ENCODE results near the gene MSRB3. TPM values are rescaled to one million over a fixed set of nuclear protein-coding genes. Genes with fewer than 3 reads are reported as not detected.

The MSRB3 gene
- total RNA-seq, 5 donors from 2014 or later (not counting 1 experiment from before 2014, with no cell fraction given): 0.22 to 0.90 (median 0.56) TPM

DNA sequence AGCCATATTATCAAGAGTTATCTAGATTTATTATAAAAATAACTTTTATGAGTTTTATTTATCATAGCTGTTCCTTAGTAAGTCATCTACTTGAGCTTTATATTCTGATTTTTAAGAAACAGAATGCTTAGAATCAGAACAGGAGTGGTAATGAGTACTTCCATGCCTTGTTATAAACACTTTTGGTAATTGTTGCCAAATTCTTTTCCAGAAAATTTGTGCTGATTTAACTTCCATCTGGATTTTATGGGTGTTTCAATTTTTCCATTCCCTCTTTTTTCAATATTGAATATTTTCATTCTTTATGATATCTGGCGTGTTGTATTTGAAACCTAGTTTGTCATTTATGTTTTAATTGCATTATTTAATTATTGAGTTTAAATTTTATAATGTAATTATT, 131.2 kb downstream of the MSRB3 start:
- Histone ChIP-seq H3K9me3 (no peaks in the 10 kb centered on the region), H3K27me3 (replicated peaks in 1 of 2; ENCODE audit: control insufficient read depth in 2 of 2, extremely low read depth in 1 of 2, insufficient read depth in 2 of 2, low read length in 1 of 2) (no peaks in the 10 kb centered on the region), H3K4me3 (ENCODE audit: control insufficient read depth in 1 of 2, extremely low read depth in 1 of 2, low read length in 1 of 2) (no peak overlapping the region), H3K4me1 (ENCODE audit: control insufficient read depth in 1 of 2, extremely low read depth in 1 of 2, insufficient read depth in 2 of 2, low read length in 2 of 2) (no peaks in the 10 kb centered on the region), H3K36me3 (ENCODE audit: control insufficient read depth in 2 of 2, extremely low read depth in 1 of 2, insufficient read depth in 1 of 2, low read length in 1 of 2) (no peaks in the 10 kb centered on the region), H3K27ac (ENCODE audit: low read length) (no peak overlapping the region)
- H3K36me3 Mint-ChIP-seq: no peaks in the 10 kb centered on the region
- no peaks in the 10 kb centered on the region for H3K4me1 Mint-ChIP-seq
- WGBS (ENCODE audit: insufficient coverage): no CpG with 5 or more reads among the region's 1 CpG
- DNase-seq (no peak), ATAC-seq (replicated peaks in 1 of 4) (no peak)
- ChIA-PET POLR2A (no interaction called here), CTCF (no interaction called here)
- no peak overlapping the region for H3K4me3 Mint-ChIP-seq
- H3K27ac Mint-ChIP-seq: no peak overlapping the region
- peaks cover 0 to 3% (median 0%) of the 10 kb centered on the region in 3 donors for H3K9me3 Mint-ChIP-seq
- H3K27me3 Mint-ChIP-seq: no peaks in the 10 kb centered on the region

DNA sequence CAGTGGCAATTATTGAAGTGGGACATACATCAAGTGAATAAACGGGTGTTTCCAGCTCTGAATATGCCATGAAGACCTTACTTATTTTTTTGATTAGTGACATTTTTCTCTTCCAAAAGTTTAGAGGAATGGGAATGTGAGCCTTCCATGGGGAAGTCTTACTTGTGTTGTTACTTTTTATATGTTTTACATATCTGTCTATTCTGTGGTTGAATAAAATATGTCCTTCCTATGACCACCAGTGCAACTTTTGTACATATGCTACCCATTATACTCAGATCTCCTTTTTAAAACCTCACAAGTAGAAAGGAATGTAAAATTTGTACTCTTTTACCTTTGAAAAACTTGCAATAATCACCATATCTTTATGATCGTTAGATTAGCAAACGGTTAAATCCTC, 132.7 kb downstream of the MSRB3 start:
- ChIA-PET POLR2A (no interaction called here), CTCF (no interaction called here)
- Mint-ChIP-seq H3K36me3 (no peaks in the 10 kb centered on the region), H3K27ac (no peak overlapping the region), H3K9me3 (no peaks in the 10 kb centered on the region), H3K4me1 (no peaks in the 10 kb centered on the region), H3K27me3 (no peaks in the 10 kb centered on the region), H3K4me3 (no peak overlapping the region)
- WGBS (ENCODE audit: insufficient coverage): no CpG with 5 or more reads among the region's 3 CpGs
- no peaks in the 10 kb centered on the region for H3K36me3 ChIP-seq (ENCODE audit: control insufficient read depth in 2 of 2, extremely low read depth in 1 of 2, insufficient read depth in 1 of 2, low read length in 1 of 2)
- no peak overlapping the region for H3K27ac ChIP-seq (ENCODE audit: low read length)
- no peak overlapping the region for H3K4me3 ChIP-seq (ENCODE audit: control insufficient read depth in 1 of 2, extremely low read depth in 1 of 2, low read length in 1 of 2)
- no peaks in the 10 kb centered on the region for H3K4me1 ChIP-seq (ENCODE audit: control insufficient read depth in 1 of 2, extremely low read depth in 1 of 2, insufficient read depth in 2 of 2, low read length in 2 of 2)
- H3K27me3 ChIP-seq (replicated peaks in 1 of 2; ENCODE audit: control insufficient read depth in 2 of 2, extremely low read depth in 1 of 2, insufficient read depth in 2 of 2, low read length in 1 of 2): no peaks in the 10 kb centered on the region
- no peak for DNase-seq
- no peaks in the 10 kb centered on the region for H3K9me3 ChIP-seq
- no peak for ATAC-seq (replicated peaks in 1 of 4)

DNA sequence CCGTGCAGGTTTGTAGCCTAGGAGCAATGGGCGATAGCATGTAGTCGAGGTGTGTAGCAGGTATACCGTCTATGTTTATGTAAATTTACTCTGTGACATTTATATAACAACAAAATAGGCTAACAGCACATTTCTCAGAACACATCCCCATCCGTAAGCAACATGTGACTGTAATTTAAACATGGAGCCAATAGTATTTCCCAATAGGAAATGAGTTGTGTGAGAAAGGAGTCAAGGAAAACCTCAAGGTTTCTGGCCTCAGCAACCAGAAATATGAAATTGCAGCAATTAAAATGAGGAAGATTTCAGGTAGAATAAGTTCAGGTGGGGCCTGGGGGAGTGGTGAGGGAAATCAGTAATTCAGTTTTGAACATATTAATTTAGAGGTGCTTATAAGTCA, 136.0 kb downstream of the MSRB3 start:
- no peaks in the 10 kb centered on the region for H3K27me3 ChIP-seq (replicated peaks in 1 of 2; ENCODE audit: control insufficient read depth in 2 of 2, extremely low read depth in 1 of 2, insufficient read depth in 2 of 2, low read length in 1 of 2)
- Mint-ChIP-seq H3K27me3 (no peaks in the 10 kb centered on the region), H3K4me1 (no peaks in the 10 kb centered on the region), H3K27ac (no peak overlapping the region), H3K36me3 (no peaks in the 10 kb centered on the region), H3K9me3 (no peaks in the 10 kb centered on the region), H3K4me3 (no peak overlapping the region)
- H3K4me1 ChIP-seq (ENCODE audit: control insufficient read depth in 1 of 2, extremely low read depth in 1 of 2, insufficient read depth in 2 of 2, low read length in 2 of 2): no peaks in the 10 kb centered on the region
- no peaks in the 10 kb centered on the region for H3K9me3 ChIP-seq
- whole genome bisulfite sequencing (ENCODE audit: insufficient coverage): no CpG with 5 or more reads among the region's 5 CpGs
- ChIA-PET POLR2A (no interaction called here), CTCF (no interaction called here)
- ATAC-seq (replicated peaks in 1 of 4) (no peak), DNase-seq (no peak)
- H3K4me3 ChIP-seq (ENCODE audit: control insufficient read depth in 1 of 2, extremely low read depth in 1 of 2, low read length in 1 of 2): no peak overlapping the region
- H3K27ac ChIP-seq (ENCODE audit: low read length): no peak overlapping the region
- no peaks in the 10 kb centered on the region for H3K36me3 ChIP-seq (ENCODE audit: control insufficient read depth in 2 of 2, extremely low read depth in 1 of 2, insufficient read depth in 1 of 2, low read length in 1 of 2)

DNA sequence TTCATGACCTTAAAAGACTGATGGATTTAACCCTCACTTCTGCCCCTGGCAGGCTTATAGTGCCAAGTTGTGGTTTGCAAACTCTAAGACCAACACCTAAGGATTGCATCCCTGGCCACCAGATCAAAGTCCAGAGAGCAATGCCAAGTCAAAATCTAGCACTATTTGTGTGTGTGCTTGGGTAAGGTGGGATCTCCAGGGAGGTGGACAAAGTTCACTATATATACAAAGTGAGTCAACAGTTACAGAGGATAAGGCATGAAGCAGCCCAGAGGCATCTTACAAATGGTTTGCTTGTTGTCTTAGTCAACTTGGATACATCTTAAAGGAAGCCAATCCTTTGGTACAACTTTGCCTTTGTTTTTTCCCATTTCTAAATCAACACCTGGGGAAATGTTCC, 137.3 kb downstream of the MSRB3 start:
- Mint-ChIP-seq H3K27ac (no peak overlapping the region), H3K36me3 (no peaks in the 10 kb centered on the region), H3K27me3 (no peaks in the 10 kb centered on the region), H3K4me3 (no peak overlapping the region), H3K4me1 (no peaks in the 10 kb centered on the region), H3K9me3 (peaks cover 0 to 3% (median 0%) of the 10 kb centered on the region in 3 donors)
- Histone ChIP-seq H3K4me3 (ENCODE audit: control insufficient read depth in 1 of 2, extremely low read depth in 1 of 2, low read length in 1 of 2) (no peak overlapping the region), H3K27me3 (replicated peaks in 1 of 2; ENCODE audit: control insufficient read depth in 2 of 2, extremely low read depth in 1 of 2, insufficient read depth in 2 of 2, low read length in 1 of 2) (no peaks in the 10 kb centered on the region), H3K9me3 (no peaks in the 10 kb centered on the region), H3K27ac (ENCODE audit: low read length) (no peak overlapping the region), H3K36me3 (ENCODE audit: control insufficient read depth in 2 of 2, extremely low read depth in 1 of 2, insufficient read depth in 1 of 2, low read length in 1 of 2) (no peaks in the 10 kb centered on the region), H3K4me1 (ENCODE audit: control insufficient read depth in 1 of 2, extremely low read depth in 1 of 2, insufficient read depth in 2 of 2, low read length in 2 of 2) (no peaks in the 10 kb centered on the region)
- CTCF ChIA-PET: interaction anchor here in 1 of 2 donors (0.6 kb wide), 1 partner anchor 524 kb away, joined by 3 read pairs; no protein-coding TSS in a partner anchor
- ATAC-seq (replicated peaks in 1 of 4) (no peak), DNase-seq (no peak)
- POLR2A ChIA-PET: no interaction called here

DNA sequence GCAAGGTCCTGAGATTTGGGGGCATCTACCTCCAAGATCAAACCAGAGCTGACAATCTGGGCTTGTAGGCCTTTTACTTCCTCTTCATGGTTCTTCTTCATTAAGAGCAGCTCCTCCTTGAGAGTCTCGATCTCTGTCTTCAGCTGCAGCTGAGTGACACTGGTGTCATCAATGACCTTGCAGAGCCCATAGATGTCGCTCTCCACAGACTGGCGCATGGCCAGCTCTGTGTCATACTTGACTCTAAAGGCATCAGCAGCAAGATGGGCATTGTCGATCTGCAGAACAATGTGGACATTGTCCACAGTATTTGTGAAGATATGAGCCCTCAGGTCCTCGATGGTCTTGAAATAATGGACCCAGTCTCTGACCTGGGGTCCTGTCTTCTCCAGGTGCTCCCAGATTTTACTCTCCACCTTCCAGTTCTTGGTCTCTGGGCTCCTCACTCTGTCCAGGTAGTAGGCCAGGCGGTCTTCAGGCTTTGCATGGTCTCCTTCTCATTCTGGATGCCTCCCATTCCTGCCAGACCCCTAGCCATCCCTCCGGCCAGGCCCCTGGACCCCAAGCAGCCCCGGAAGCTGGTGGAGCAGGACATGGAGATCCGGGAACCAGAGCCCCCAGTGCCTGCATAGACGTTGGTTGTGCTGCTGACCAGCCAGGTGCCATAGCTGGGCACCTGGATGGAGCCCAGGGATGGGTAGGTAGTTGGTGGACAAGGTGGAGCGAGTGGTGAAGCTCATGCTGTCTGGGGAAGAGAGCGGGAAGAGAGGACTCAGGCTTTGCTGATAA, 141.0 kb downstream of the MSRB3 start:
- Histone ChIP-seq H3K9me3 (no peaks in the 10 kb centered on the region), H3K27me3 (replicated peaks in 1 of 2; ENCODE audit: control insufficient read depth in 2 of 2, extremely low read depth in 1 of 2, insufficient read depth in 2 of 2, low read length in 1 of 2) (no peaks in the 10 kb centered on the region), H3K4me1 (ENCODE audit: control insufficient read depth in 1 of 2, extremely low read depth in 1 of 2, insufficient read depth in 2 of 2, low read length in 2 of 2) (no peaks in the 10 kb centered on the region), H3K36me3 (ENCODE audit: control insufficient read depth in 2 of 2, extremely low read depth in 1 of 2, insufficient read depth in 1 of 2, low read length in 1 of 2) (no peaks in the 10 kb centered on the region), H3K27ac (ENCODE audit: low read length) (no peak overlapping the region), H3K4me3 (ENCODE audit: control insufficient read depth in 1 of 2, extremely low read depth in 1 of 2, low read length in 1 of 2) (no peak overlapping the region)
- no peak overlapping the region for H3K4me3 Mint-ChIP-seq
- ATAC-seq (replicated peaks in 1 of 4): no peak
- 72% methylated on average over 10 of the region's 12 CpGs for WGBS (ENCODE audit: insufficient coverage)
- CTCF ChIA-PET: no interaction called here
- no peaks in the 10 kb centered on the region for H3K27me3 Mint-ChIP-seq
- H3K27ac Mint-ChIP-seq: no peak overlapping the region
- no peaks in the 10 kb centered on the region for H3K4me1 Mint-ChIP-seq
- DNase-seq: no peak
- POLR2A ChIA-PET: no interaction called here
- no peaks in the 10 kb centered on the region for H3K36me3 Mint-ChIP-seq
- peaks cover 7 to 26% (median 7%) of the 10 kb centered on the region in 3 donors for H3K9me3 Mint-ChIP-seq

DNA sequence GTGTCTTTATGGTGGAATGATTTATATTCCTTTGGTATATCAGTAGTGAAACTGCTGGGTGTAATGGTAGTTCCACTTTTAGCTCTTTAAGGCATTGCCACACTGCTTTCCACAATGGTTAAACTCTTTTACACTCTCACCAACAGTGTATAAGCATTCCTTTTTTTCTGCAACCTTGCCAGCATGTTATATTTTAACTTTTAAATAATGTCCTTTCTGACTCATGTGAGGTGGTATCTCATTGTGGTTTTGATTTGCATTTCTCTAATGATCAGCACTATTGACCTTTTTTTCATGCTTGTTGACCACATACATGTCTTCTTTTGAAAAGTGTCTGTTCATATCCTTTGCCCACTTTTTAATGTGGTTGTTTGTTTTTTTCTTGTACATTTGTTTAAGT, 142.5 kb downstream of the MSRB3 start:
- ChIA-PET CTCF (no interaction called here), POLR2A (no interaction called here)
- no peak overlapping the region for H3K27ac Mint-ChIP-seq
- no peaks in the 10 kb centered on the region for H3K4me1 Mint-ChIP-seq
- H3K4me3 Mint-ChIP-seq: no peak overlapping the region
- DNase-seq: no peak
- Histone ChIP-seq H3K36me3 (ENCODE audit: control insufficient read depth in 2 of 2, extremely low read depth in 1 of 2, insufficient read depth in 1 of 2, low read length in 1 of 2) (no peaks in the 10 kb centered on the region), H3K27ac (ENCODE audit: low read length) (no peak overlapping the region), H3K27me3 (replicated peaks in 1 of 2; ENCODE audit: control insufficient read depth in 2 of 2, extremely low read depth in 1 of 2, insufficient read depth in 2 of 2, low read length in 1 of 2) (no peaks in the 10 kb centered on the region), H3K4me3 (ENCODE audit: control insufficient read depth in 1 of 2, extremely low read depth in 1 of 2, low read length in 1 of 2) (no peak overlapping the region), H3K9me3 (no peaks in the 10 kb centered on the region), H3K4me1 (ENCODE audit: control insufficient read depth in 1 of 2, extremely low read depth in 1 of 2, insufficient read depth in 2 of 2, low read length in 2 of 2) (no peaks in the 10 kb centered on the region)
- no peaks in the 10 kb centered on the region for H3K27me3 Mint-ChIP-seq
- no peak for ATAC-seq (replicated peaks in 1 of 4)
- peaks cover 7 to 26% (median 7%) of the 10 kb centered on the region in 3 donors for H3K9me3 Mint-ChIP-seq
- no peaks in the 10 kb centered on the region for H3K36me3 Mint-ChIP-seq

DNA sequence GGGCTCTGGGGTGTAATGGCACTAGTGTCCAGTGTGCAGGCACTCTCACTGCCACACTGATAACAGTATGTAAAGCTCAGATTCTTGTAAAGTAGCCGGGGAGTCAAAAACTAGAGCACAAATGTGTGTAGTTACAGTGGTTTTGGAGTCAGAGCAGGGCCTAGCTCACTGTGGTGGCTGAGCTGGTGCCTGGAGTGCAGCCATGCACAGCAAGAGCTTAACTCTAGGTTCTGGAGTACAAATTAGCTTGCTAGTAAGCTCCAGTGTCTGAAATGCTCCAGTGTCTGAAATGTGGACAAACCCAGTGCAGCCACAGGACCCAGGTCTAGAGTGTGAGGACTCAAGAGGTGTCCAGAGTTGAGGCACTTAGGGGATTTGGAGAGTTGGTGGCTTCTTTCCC, 149.2 kb downstream of the MSRB3 start:
- H3K27me3 ChIP-seq (replicated peaks in 1 of 2; ENCODE audit: control insufficient read depth in 2 of 2, extremely low read depth in 1 of 2, insufficient read depth in 2 of 2, low read length in 1 of 2): no peaks in the 10 kb centered on the region
- CTCF ChIA-PET: no interaction called here
- H3K4me3 Mint-ChIP-seq: no peak overlapping the region
- ATAC-seq (replicated peaks in 1 of 4): no peak
- POLR2A ChIA-PET: no interaction called here
- WGBS (ENCODE audit: insufficient coverage): 68% methylated on average over 1 of the region's 1 CpG
- no peaks in the 10 kb centered on the region for H3K4me1 Mint-ChIP-seq
- H3K36me3 Mint-ChIP-seq: no peaks in the 10 kb centered on the region
- no peak overlapping the region for H3K4me3 ChIP-seq (ENCODE audit: control insufficient read depth in 1 of 2, extremely low read depth in 1 of 2, low read length in 1 of 2)
- no peak overlapping the region for H3K27ac Mint-ChIP-seq
- no peak for DNase-seq
- H3K9me3 ChIP-seq: no peaks in the 10 kb centered on the region
- H3K27me3 Mint-ChIP-seq: no peaks in the 10 kb centered on the region
- H3K4me1 ChIP-seq (ENCODE audit: control insufficient read depth in 1 of 2, extremely low read depth in 1 of 2, insufficient read depth in 2 of 2, low read length in 2 of 2): no peaks in the 10 kb centered on the region
- H3K27ac ChIP-seq (ENCODE audit: low read length): no peak overlapping the region
- peaks cover 0 to 17% (median 7%) of the 10 kb centered on the region in 3 donors for H3K9me3 Mint-ChIP-seq
- H3K36me3 ChIP-seq (ENCODE audit: control insufficient read depth in 2 of 2, extremely low read depth in 1 of 2, insufficient read depth in 1 of 2, low read length in 1 of 2): no peaks in the 10 kb centered on the region
